Peyer's patch (tissue), 4 donors: Measurements from ENCODE around the gene ATP5PB.

Experiments
- CTCF ChIP-seq, 6 experiments: fragments of 450-650 bp in 4 of 6; fragments of 200-600 bp in 2 of 6; sonication (generic) in 1 of 6; IDR thresholded peaks; one replicate each; pipeline ENCODE4 v1.5.1; 2017 to 2019; ENCODE audit warnings: antibody characterized with exemption in 6 of 6, mild to moderate bottlenecking in 3 of 6, moderate library complexity in 1 of 6
- POLR2A ChIP-seq, 2 donors: fragments of 450-650 bp; IDR thresholded peaks; one replicate each; pipeline ENCODE4 v1.5.1; 2017; ENCODE audit warnings: antibody characterized with exemption in 2 of 2, mild to moderate bottlenecking in 2 of 2, moderate library complexity in 2 of 2

DNA sequence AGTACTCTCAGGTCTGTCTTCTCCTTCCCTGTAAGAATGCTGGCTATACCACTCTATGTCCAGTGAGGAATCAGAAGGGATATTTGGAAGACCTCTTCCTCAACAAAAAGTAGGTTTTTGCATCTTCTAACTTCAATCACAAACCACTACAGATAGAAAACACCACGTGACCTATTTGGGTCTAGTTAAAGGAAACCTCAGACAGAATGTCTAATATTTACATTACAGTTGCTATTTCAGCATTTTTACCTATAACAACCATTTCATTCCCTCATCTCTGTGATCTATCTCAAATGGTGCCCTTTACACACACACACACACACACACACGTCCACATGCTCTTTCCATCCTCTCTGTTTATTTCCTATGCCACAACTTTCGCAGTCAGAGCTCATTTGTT lies 62.1 kb downstream of the ATP5PB start:
- no peak for TF ChIP-seq POLR2A (IDR thresholded peaks at IDR 0.05)
- TF ChIP-seq CTCF (IDR thresholded peaks at IDR 0.05) = no peak
